Ovary (tissue), 9 donors: ENCODE data around the gene RGS1. TPM values are rescaled to one million over a fixed set of nuclear protein-coding genes. Genes with fewer than 3 reads are reported as not detected.

Experiments
- DNase-seq, 5 donors: peaks; one replicate each; pipeline ENCODE4 v3.0.0-alpha.2; 2019 to 2020
- H3K27ac ChIP-seq, 2 donors: fragments of 200-600 bp; one replicate each; pipeline versions ENCODE4 v1.5.1 to v1.8.0; 2019 to 2022
- H3K27me3 ChIP-seq: fragments of 200-600 bp; one replicate; pipeline ENCODE4 v1.8.0; 2022
- H3K36me3 ChIP-seq: fragments of 200-600 bp; sonication (generic); one replicate; pipeline ENCODE4 v1.5.1; 2019
- H3K4me1 ChIP-seq: one replicate; pipeline ENCODE4 v1.8.1; 2013; ENCODE audit warnings: mild to moderate bottlenecking, moderate library complexity; ENCODE audit not compliant: insufficient read depth
- H3K4me3 ChIP-seq: fragments of 200-600 bp; sonication (generic); one replicate; pipeline ENCODE4 v1.5.1; 2017
- H3K9me3 ChIP-seq, 2 donors: fragments of 200-600 bp in 1 of 2; sonication (generic) in 1 of 2; one replicate each; pipeline versions ENCODE4 v1.5.1 to v1.8.1; 2013 to 2019; ENCODE audit warnings: mild to moderate bottlenecking in 1 of 2, moderate library complexity in 1 of 2
- EP300 ChIP-seq: sonication (generic); formaldehyde crosslinking; IDR thresholded peaks from one replicate; pipeline ENCODE4 v1.6.1; 2017; ENCODE audit warnings: antibody characterized with exemption
- POLR2A ChIP-seq: fragments of 450-650 bp; IDR thresholded peaks from one replicate; pipeline ENCODE4 v1.6.1; 2017; ENCODE audit warnings: antibody characterized with exemption, mild to moderate bottlenecking, moderate library complexity
- WGBS, 3 donors: extraction: QIAGEN DNeasy Blood & Tissue Kit in 1 of 3; methylation state at CpG; one replicate each; pipeline versions ENCODE4 v1.1.5 to v1.1.7; 2013 to 2017; 5-methylcytosine and 5-hydroxymethylcytosine counted together
- intact Hi-C, 4 donors: fragments of 100-400 bp; cut with DNase I; formaldehyde crosslinking; loops; one replicate each; pipeline versions ENCODE4 v1.11.0 to v1.15.1; 2022 to 2023
- polyA plus RNA-seq, 2 donors: library from polyadenylated mRNA; stranded (reverse); fragments of 200-250 nt in 1 of 2; fragments of 350-450 nt in 1 of 2; fragmentation: Illumina TruSeq in 1 of 2; extraction: RNeasy Lipid Tissue Mini Kit (QIAGEN cat#74804) in 1 of 2; gene quantifications; one replicate each; pipeline ENCODE4 v1.2.3, GENCODE V29; 2013 to 2014
- total RNA-seq, 7 donors: library from RNA; depleted of rRNA in 2 of 7; stranded (reverse); fragments of >200 nt in 2 of 7; fragmentation: NEBNext Ultra II Directional in 3 of 7; extraction: Animal tissue kit (Norgen Biotek cat#: 25700) in 3 of 7; gene quantifications; one replicate each; pipeline versions ENCODE4 v1.1.0 to v1.2.4, GENCODE V29; 2016 to 2023
- TF ChIP-seq, protein P1 (sequence below), 3 donors: fragments of 450-650 bp in 2 of 3; fragments of 200-600 bp in 1 of 3; IDR thresholded peaks; one replicate each; pipeline versions ENCODE4 v1.5.1 to v1.8.0; 2016 to 2022; ENCODE audit warnings: antibody characterized with exemption in 3 of 3, mild to moderate bottlenecking in 1 of 3
- donor health status: DM: no; HTN: no; CAD: no; lungs with moderate emphysema.
- donor health status: DM: no; HTN: no; CAD: no.
- donor health status: Bipolar disorder and iron deficiency.
- donor health status: DM: yes; HTN: yes; CAD: no.
- donor health status: DM: no; HTN: no; CAD: no.
- donor health status: DM: yes; HTN: yes; CAD: no.

The RGS1 gene
- total and polyA plus RNA-seq, 9 donors: 7.5 to 129 (median 17.0) TPM

DNA sequence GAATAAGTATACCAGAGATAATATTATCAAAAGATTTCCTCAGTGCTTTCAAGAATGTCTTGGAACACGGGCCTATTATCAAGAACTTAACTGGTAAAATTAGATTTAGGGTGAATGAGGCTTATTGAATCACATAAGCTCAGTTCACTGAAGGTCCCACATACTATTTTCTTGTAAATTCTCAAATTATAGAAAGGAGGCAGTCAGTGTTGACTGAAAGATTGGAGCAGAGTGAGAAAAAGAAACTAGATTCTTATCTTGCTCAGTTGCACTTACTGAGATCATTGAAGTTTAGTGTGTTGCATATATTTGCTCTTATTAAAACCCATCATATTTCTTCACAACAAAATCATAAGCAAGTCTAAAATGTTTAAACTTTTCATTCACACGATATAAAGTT is 3.9 kb upstream of the RGS1 start:
- TF ChIP-seq, protein P1, sequence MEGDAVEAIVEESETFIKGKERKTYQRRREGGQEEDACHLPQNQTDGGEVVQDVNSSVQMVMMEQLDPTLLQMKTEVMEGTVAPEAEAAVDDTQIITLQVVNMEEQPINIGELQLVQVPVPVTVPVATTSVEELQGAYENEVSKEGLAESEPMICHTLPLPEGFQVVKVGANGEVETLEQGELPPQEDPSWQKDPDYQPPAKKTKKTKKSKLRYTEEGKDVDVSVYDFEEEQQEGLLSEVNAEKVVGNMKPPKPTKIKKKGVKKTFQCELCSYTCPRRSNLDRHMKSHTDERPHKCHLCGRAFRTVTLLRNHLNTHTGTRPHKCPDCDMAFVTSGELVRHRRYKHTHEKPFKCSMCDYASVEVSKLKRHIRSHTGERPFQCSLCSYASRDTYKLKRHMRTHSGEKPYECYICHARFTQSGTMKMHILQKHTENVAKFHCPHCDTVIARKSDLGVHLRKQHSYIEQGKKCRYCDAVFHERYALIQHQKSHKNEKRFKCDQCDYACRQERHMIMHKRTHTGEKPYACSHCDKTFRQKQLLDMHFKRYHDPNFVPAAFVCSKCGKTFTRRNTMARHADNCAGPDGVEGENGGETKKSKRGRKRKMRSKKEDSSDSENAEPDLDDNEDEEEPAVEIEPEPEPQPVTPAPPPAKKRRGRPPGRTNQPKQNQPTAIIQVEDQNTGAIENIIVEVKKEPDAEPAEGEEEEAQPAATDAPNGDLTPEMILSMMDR (IDR thresholded peaks at IDR 0.05): no peak
- TF ChIP-seq EP300 (no peak), POLR2A (no peak)
- 67 to 85% (median 68%) methylated on average over 2 of the region's 2 CpGs for WGBS, 3 donors
- no peaks in the 10 kb centered on the region for H3K9me3 ChIP-seq
- H3K4me1 ChIP-seq: no peaks in the 10 kb centered on the region
- H3K27ac ChIP-seq: no peak overlapping the region
- intact Hi-C loops: no loop called here
- no peaks in the 10 kb centered on the region for H3K36me3 ChIP-seq
- no peak for DNase-seq
- no peaks in the 10 kb centered on the region for H3K27me3 ChIP-seq
- H3K4me3 ChIP-seq: no peak overlapping the region

DNA sequence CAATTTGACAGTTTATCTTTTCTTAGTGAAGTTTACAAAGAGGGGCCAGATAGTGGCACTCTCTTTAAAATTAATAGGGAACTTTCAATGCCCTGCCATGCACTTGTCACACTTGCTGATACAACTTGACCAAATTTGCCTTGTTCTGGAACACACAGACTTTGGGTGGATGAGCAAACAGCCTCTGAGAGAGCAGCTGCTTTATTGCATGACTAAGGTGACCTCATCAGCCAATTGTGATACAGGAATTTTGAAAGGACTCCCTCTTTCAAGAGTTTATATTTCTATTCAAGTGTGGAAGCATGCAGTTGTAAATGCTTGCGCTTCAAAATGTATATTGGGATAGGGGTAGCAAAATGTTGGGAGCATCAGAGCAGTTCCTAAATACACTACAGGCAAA is 2.1 kb upstream of the RGS1 start:
- Histone ChIP-seq H3K27ac (no peak overlapping the region), H3K27me3 (no peaks in the 10 kb centered on the region), H3K36me3 (no peaks in the 10 kb centered on the region), H3K4me1 (no peaks in the 10 kb centered on the region), H3K4me3 (no peak overlapping the region), H3K9me3 (no peaks in the 10 kb centered on the region)
- DNase-seq: no peak
- TF ChIP-seq POLR2A (no peak), EP300 (no peak)
- TF ChIP-seq, protein P1 (IDR thresholded peaks at IDR 0.05): no peak
- WGBS, 3 donors: 94 to 100% (median 100%) methylated on average over 1 of the region's 1 CpG
- intact Hi-C loops: no loop called here

DNA sequence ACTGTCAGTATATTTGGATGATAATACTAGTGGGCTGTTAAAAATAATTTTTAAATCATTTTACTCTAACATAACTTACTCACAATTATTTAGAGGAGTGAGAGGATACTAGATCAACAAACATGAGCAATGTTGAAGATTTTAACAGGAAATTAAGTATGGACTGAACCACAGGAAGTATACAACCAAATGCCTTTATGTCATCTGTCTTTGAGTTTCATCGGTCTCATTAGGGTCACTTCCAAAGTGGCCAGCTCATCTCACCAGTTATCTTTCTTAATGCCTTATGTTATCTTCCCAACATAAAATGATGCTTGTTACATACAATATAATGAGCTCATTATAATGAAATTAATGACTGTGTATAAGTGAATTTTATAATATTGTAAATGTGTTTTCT is 1.5 kb upstream of the RGS1 start:
- Histone ChIP-seq H3K36me3 (no peaks in the 10 kb centered on the region), H3K9me3 (no peaks in the 10 kb centered on the region), H3K27ac (no peak overlapping the region), H3K27me3 (no peaks in the 10 kb centered on the region), H3K4me1 (no peaks in the 10 kb centered on the region), H3K4me3 (no peak overlapping the region)
- TF ChIP-seq, protein P1 (IDR thresholded peaks at IDR 0.05): no peak
- TF ChIP-seq POLR2A (no peak), EP300 (no peak)
- 31 to 50% (median 45%) methylated on average over 1 of the region's 1 CpG for WGBS, 3 donors
- DNase-seq: no peak
- intact Hi-C loops: no loop called here

DNA sequence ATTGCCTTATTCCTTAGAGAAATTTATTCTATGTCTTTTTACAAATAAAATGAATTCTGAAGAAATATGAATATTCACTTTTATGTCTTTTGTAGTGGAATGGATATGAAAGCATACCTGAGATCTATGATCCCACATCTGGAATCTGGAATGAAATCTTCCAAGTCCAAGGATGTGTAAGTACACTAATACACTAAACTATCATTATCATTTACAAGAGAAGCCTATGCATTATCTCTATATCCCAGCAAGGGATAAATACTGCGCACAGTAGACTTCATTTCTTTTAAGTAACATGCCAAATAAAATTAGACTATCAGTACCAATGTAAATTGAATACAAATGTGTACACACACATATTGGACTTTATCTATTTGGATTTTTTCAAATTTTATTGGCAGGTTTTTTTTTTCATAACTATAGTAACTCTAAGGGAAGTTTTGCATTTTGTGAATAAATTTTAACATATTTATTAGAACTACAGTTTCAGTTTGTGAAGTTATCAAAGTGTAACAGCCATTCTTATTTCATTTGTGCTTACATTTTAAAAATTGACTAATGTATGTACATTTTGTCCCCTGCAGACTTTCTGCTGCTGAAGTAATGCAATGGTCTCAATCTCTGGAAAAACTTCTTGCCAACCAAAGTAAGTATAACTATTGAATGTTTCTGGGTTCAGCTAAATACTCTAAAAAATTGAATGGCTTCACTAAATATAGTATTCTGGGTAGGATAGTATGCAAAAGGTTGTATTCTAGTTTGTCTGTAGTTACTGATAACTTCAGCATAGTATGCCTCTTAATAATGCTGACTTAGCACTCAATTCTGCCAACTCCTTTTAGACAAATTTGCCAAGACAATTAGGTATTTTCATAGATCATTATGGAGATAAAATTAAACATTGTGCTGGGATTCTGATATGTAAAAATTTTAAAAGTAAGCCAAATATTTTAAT is 894 bp downstream of the RGS1 start:
- H3K4me3 ChIP-seq: no peak overlapping the region
- TF ChIP-seq POLR2A (no peak), EP300 (no peak)
- TF ChIP-seq, protein P1 (IDR thresholded peaks at IDR 0.05): no peak
- no peak overlapping the region for H3K27ac ChIP-seq
- H3K4me1 ChIP-seq: no peaks in the 10 kb centered on the region
- no peak for DNase-seq
- intact Hi-C loops: no loop called here
- H3K36me3 ChIP-seq: no peaks in the 10 kb centered on the region
- H3K27me3 ChIP-seq: no peaks in the 10 kb centered on the region
- H3K9me3 ChIP-seq: no peaks in the 10 kb centered on the region
- 97 to 98% (median 98%) methylated on average over 1 of the region's 1 CpG for WGBS, 3 donors
